Fibroblast of pulmonary artery (primary cell): ENCODE results near the gene KCTD16.

ENCODE experiments used
- DNase-seq: peaks from one replicate; pipeline ENCODE4 v3.0.0-alpha.2; 2010; ENCODE audit warnings: low read depth
- H3K4me3 ChIP-seq: replicated peaks from 2 replicates; pipeline ENCODE4 v1.5.1; 2011; ENCODE audit warnings: low read depth, mild to moderate bottlenecking, control low read depth, low read length, moderate library complexity
- CTCF ChIP-seq: IDR thresholded peaks from 2 replicates; pipeline ENCODE4 v1.5.1; 2011; ENCODE audit warnings: mild to moderate bottlenecking, control low read depth, low read length, inconsistent platforms; ENCODE audit errors: missing control alignments

Gene KCTD16

GRCh38 chr5:144267961-144268513 is 97.4 kb downstream of the KCTD16 start:
- DNase-seq: no peak
- TF ChIP-seq CTCF: no peak

GRCh38 chr5:144273232-144274027 is 102.8 kb downstream of the KCTD16 start:
- TF ChIP-seq CTCF: no peak
- DNase-seq: no peak

More at GRCh38 chr5:144267961-144268513, 97.4 kb downstream of the KCTD16 start:
- H3K4me3 ChIP-seq: no peak overlapping the region

GRCh38 chr5:144275329-144275728 is 104.7 kb downstream of the KCTD16 start:
- H3K4me3 ChIP-seq: no peak overlapping the region
- no peak for TF ChIP-seq CTCF
- DNase-seq: no peak

More at GRCh38 chr5:144273232-144274027, 102.8 kb downstream of the KCTD16 start:
- no peak overlapping the region for H3K4me3 ChIP-seq

- no peak for TF ChIP-seq CTCF
- peak; percentile 7 for DNase-seq
- no peak overlapping the region for H3K4me3 ChIP-seq
Observed at GRCh38 chr5:144276034-144276822, 105.6 kb downstream of the KCTD16 start.

GRCh38 chr5:144281784-144282183 is 111.1 kb downstream of the KCTD16 start:
- no peak for DNase-seq
- TF ChIP-seq CTCF: no peak
- no peak overlapping the region for H3K4me3 ChIP-seq

- no peak for TF ChIP-seq CTCF
- no peak for DNase-seq
Observed at GRCh38 chr5:144284036-144284435, 113.4 kb downstream of the KCTD16 start.

More at GRCh38 chr5:144284036-144284435, 113.4 kb downstream of the KCTD16 start:
- H3K4me3 ChIP-seq: no peak overlapping the region
